Measurements from ENCODE around the gene RAB3D. TPM values are rescaled to one million over a fixed set of nuclear protein-coding genes. Genes with fewer than 3 reads are reported as not detected.

The RAB3D gene
- total RNA-seq, 1 experiment from 2014 or later = 29.4 TPM

- no peak overlapping the region; the same call in 1 of the 2 replicates for H3K14ac ChIP-seq (ENCODE audit: insufficient read depth, low read length)
- H2BK5ac ChIP-seq (ENCODE audit: insufficient read length, low read length) = no peak overlapping the region
- H2BK12ac ChIP-seq (ENCODE audit: insufficient read length, low read depth, low read length) = no peak overlapping the region
- H3T11ph ChIP-seq (ENCODE audit: low read length) = no peak overlapping the region
- H3K4me2 ChIP-seq (ENCODE audit: insufficient read depth, insufficient read length, low read length) = no peak overlapping the region
- H3K27me3 ChIP-seq (ENCODE audit: insufficient read depth, low read length) = no peaks in the 10 kb centered on the region
- no peaks in the 10 kb centered on the region for H3K79me1 ChIP-seq (ENCODE audit: insufficient read depth, low read depth, low read length, poor library complexity, severe bottlenecking)
- Mint-ChIP-seq H3K36me3 (ENCODE audit: insufficient read depth in 1 of 3, low read depth in 3 of 3) (no peaks in the 10 kb centered on the region; a peak in 1 of 7 replicates), H3K4me3 (no peak overlapping the region), H3K4me1 (peaks cover 4 to 19% of the 10 kb centered on the region in 2 experiments), H3K27me3 (ENCODE audit: low read depth) (peaks cover 10% of the 10 kb centered on the region), H3K9me3 (no peaks in the 10 kb centered on the region), H3K27ac (no peak overlapping the region)
- no peak overlapping the region for H4K8ac ChIP-seq (replicated peaks; ENCODE audit: insufficient read length, low read depth, low read length)
- no peak overlapping the region for H4K5ac ChIP-seq (ENCODE audit: insufficient read length, low read depth, low read length)
- H4K20me1 ChIP-seq (ENCODE audit: control insufficient read depth, insufficient read depth, insufficient read length) = peaks cover 4% of the 10 kb centered on the region
- H2BK120ac ChIP-seq (ENCODE audit: low read depth, low read length, poor library complexity, severe bottlenecking) = no peak overlapping the region
- no peaks in the 10 kb centered on the region for H3K23me2 ChIP-seq (ENCODE audit: insufficient read length, low read depth, low read length, poor library complexity, severe bottlenecking)
- H2AK5ac ChIP-seq (ENCODE audit: insufficient read length, low read length) = no peak overlapping the region
- H3K23ac ChIP-seq (ENCODE audit: insufficient read length, low read depth, low read length) = no peak overlapping the region
- no peaks in the 10 kb centered on the region for H3K9me3 ChIP-seq (ENCODE audit: control insufficient read depth, low read depth, low read length)
- no CpG with 5 or more reads among the region's 11 CpGs for WGBS (ENCODE audit: extremely low coverage, insufficient read length, low lambda C conversion rate)
- no peak for TF ChIP-seq CTCF (conservative IDR thresholded peaks at IDR 0.05)
- H3K9ac ChIP-seq (ENCODE audit: extremely low read depth, insufficient read length, low read length) = no peak overlapping the region
- H3K4ac ChIP-seq (ENCODE audit: low read depth, low read length) = no peak overlapping the region
- H3K18ac ChIP-seq (ENCODE audit: insufficient read length, low read depth, low read length) = no peak overlapping the region
- no peaks in the 10 kb centered on the region for H3K4me1 ChIP-seq (ENCODE audit: insufficient read depth, low read length)
- no peak overlapping the region for H3K27ac ChIP-seq (ENCODE audit: insufficient read length, low read depth, low read length)
- no peak overlapping the region for H3K56ac ChIP-seq (ENCODE audit: insufficient read length, low read depth, low read length)
- no peak overlapping the region for H4K91ac ChIP-seq (ENCODE audit: insufficient read length, low read depth, low read length)
- H2BK20ac ChIP-seq (ENCODE audit: low read depth, low read length, poor library complexity, severe bottlenecking) = no peak overlapping the region
- no peak overlapping the region for H2BK15ac ChIP-seq (ENCODE audit: low read depth, low read length)
- DNase-seq = no peak
- no peak overlapping the region for H2AFZ ChIP-seq (ENCODE audit: low read length)
- no peaks in the 10 kb centered on the region for H3K79me2 ChIP-seq (ENCODE audit: insufficient read depth, low read length)
Measured at GRCh38 chr19:11300811-11301120, 38.7 kb downstream of the RAB3D start.

Data from H9 (cell line).